ENCODE measurements around the gene THEMIS.
"Not testable (repeated sequence)": the region's sequence is repeated elsewhere in the genome, so short reads cannot be mapped to it uniquely, and the experiment has no call there.

GRCh38 chr6:127881949-127882348 lies 18.9 kb downstream of the THEMIS start:
- TF ChIP-seq CTCF (IDR thresholded peaks at IDR 0.05; ENCODE audit: low read depth, low read length, poor library complexity, severe bottlenecking); EZH2phosphoT487 (IDR thresholded peaks at IDR 0.05; ENCODE audit: borderline replicate concordance, low read length): not testable (repeated sequence)
